ENCODE results near the gene ZCCHC8.

ZCCHC8 gene

DNA sequence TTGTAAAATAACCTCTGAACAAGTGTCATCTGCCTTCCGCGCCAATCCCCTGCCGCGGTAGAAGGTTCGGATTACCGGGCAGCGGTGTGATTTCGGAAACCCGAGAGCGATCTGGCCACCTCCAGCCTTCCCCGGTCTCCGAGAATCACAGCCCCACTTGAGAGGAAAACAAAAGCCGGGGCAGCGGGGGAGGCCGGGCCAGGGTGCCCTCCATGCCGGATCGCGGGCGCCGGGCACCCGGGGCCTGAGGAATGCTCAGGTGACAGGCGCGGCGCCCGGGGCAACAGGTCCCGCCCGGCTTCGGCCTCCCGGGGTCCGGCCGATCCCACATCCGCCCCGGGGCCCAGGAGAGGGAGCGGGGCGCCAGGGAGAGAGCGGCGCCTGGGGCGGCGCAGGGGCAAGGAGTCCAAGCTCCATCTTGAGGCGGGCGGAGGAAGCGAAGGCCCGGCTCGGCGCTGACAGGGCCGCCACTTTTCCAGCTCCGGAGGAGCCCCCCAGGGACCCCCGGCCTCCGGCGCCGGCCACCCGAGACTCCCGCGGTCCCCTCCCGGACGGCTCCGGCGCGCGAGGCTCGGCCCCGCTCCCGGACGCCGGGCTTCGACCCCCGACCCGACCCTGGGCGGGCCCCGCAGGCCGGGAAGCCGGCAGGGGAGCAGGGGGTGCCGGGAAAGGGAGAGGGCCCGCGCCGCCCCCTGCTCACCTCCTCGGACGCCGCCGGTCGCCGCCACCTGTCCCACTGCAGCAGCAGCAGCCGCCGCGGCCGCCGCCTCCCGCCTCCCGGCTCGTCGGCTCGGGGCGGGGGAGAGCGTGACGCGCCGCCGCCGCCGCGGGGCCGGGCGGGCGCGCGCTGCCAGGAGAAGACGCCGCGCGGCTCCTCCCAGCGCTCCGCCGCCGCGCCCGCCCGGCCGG is 78.7 kb downstream of the ZCCHC8 start, which contains the start of gene CLIP1:
Gene CLIP1, minus strand, starts transcription at position 849 of the 909 bp plus-strand sequence. CDS start 42,217 bp downstream, outside the sequence.
- Histone ChIP-seq H3K36me3 (peaks cover 5% of the 10 kb centered on the region; the same call in 1 of the 2 replicates), H3K27ac (peak within 1 kb of the TSS; percentile 97), H3K4me3 (ENCODE audit: low read depth, low read length) (peak within 1 kb of the TSS; percentile 96), H3K9me3 (ENCODE audit: severe bottlenecking) (no peaks in the 10 kb centered on the region), H3K27me3 (ENCODE audit: insufficient read depth, low read depth, severe bottlenecking) (no peaks in the 10 kb centered on the region)
- TF ChIP-seq, protein P1, sequence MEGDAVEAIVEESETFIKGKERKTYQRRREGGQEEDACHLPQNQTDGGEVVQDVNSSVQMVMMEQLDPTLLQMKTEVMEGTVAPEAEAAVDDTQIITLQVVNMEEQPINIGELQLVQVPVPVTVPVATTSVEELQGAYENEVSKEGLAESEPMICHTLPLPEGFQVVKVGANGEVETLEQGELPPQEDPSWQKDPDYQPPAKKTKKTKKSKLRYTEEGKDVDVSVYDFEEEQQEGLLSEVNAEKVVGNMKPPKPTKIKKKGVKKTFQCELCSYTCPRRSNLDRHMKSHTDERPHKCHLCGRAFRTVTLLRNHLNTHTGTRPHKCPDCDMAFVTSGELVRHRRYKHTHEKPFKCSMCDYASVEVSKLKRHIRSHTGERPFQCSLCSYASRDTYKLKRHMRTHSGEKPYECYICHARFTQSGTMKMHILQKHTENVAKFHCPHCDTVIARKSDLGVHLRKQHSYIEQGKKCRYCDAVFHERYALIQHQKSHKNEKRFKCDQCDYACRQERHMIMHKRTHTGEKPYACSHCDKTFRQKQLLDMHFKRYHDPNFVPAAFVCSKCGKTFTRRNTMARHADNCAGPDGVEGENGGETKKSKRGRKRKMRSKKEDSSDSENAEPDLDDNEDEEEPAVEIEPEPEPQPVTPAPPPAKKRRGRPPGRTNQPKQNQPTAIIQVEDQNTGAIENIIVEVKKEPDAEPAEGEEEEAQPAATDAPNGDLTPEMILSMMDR (IDR thresholded peaks at IDR 0.05; ENCODE audit: low read depth, low read length): peak; percentile 48; the same call in 1 of the 2 replicates
- DNase-seq: peak; percentile 67

Measured in WERI-Rb-1 (cell line).